ENCODE data around the gene ZBTB42.
"Not testable (repeated sequence)": the region's sequence is repeated elsewhere in the genome, so short reads cannot be mapped to it uniquely, and the experiment has no call there.

The ZBTB42 gene

DNA sequence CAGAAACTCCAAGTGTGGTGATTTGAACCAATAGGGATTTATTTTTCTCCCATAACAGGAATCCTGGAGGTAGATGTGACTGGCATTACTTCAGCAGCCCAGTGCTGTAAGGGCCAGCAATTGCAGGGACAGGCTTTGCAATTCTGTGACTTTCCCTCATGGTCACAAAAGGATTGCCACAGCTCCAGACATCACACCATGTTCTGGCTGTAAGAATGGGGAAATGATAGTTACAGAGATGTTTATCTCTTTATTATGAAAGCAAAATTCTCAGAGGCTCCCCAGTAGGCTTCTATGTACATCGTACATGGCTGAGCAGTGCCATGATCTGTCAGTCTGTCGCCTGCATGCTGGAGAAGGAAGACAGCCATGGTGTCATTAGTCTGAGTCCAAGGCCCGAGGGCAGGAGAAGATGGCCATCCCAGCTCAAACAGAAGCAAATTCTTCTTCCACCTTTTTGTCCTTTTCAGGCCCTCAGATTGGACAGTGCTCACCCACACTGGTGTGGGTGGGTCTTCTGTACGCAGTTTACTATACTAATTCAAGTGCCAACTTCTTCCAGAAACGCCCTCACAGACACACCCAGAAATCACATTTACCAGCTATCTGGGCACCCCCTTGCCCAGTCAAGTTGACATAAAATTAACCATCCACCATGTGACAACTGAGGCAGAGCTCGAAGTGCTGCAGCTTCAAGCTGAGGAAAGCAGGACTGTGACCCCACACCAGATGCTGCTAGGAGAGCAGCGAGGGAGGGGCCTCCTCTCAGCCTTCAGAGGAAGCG is 17.2 kb downstream of the ZBTB42 start:
- DNase-seq: peak in 1 of 2 donors; percentile 63

DNA sequence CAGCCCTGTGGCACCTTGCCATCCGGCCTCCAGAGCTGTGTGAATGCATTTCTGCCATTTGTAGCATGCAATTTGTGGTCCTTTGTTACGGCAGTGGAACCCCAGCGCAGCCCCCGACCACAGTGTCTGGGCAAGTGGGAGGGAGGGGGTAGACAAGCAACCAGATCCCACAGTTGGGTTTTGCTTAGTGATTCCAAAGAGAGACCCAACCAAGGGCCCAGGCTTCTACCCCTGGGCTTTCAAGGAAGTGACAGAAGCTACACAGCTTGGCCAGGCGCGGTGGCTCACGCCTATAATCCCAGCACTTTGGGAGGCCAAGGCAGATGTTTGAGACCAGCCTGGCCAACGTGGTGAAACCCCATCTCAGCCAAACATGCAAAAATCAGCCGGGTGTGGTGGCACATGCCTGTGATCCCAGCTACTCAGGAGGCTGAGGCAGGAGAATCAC is 17.8 kb downstream of the ZBTB42 start:
- no peak for DNase-seq

DNA sequence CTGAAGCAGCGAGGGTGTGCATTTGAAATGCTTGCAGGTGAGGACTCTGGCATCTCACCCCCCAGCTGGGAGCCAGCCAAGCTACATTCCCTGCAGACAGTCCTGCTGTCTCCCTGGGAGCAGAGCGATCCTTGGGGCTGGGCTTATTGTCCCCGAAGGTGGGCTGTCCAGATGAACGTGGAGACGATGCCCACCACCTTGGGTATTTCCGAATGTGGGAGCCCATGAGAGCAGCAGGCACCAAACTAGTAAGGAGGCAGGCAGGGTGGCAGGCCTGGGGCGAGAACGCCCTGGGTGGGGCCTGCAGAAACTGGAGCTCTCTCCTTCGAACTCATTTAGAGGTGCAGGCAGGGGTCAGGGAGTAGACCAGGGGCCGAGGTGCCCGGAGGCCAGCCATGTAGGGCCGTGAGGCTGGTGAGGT is 18.5 kb downstream of the ZBTB42 start:
- DNase-seq: no peak

DNA sequence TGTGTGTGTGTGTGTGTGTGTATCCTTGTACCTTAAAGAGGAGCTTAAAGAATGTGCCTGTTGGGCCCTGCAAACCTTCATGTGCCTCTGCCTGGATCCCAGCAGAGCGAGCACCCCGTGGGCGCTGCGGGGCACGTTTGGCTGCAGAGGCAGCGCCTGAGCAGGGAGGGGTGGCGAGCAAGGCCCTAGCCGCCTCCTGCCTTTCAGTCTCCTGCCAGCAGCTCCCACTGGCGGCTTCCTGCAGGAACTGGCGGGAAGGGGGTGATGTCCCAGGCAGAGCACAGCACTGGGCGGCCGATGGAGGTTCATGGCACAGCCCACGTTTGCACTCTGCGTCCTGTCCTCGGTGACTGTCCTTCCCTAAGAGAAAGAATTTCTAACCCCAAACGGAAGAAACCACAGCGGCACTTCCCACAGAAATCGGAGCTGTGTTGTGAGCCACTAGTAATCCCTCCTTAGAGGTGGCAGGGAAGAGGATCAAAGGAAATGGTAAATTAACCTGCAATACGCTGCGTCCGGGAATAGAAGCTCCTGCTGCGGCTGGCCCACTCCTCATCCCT is 19.8 kb downstream of the ZBTB42 start:
- no peak for DNase-seq

DNA sequence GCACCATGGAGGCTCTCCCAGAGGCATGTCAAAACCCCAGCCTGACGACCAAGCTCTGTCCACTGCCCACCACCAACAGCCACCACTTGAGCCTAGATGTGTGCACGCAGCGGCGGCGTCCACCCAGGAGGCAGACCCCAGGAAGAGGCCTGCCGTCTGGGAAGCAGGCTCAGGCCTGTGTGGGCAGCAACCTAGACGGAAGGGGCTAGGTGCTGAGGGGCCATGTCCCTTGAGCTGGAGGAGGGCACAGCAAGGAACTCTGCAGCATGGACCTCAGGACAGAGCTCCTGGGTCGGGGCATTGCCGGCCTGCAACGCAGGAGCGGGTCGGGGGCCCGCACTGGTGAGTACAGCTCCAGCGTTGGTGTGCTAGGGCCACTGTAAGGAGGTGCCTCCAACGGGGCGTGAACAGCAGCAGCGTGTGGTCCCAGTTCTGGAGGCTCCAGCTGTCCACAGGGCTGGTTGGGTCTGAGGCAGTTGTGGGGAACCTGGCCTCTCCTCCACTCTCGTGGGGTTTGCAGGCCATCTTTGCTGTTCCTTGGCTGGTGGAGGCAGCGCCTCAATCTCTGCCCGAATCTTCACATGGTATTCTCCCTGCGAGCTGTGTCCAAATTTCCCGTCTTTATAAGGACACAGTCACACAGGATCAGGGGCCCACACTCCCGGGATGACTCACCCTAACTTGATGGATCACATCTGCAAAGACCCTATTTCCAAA is 20.5 kb downstream of the ZBTB42 start:
- no peak for DNase-seq

DNA sequence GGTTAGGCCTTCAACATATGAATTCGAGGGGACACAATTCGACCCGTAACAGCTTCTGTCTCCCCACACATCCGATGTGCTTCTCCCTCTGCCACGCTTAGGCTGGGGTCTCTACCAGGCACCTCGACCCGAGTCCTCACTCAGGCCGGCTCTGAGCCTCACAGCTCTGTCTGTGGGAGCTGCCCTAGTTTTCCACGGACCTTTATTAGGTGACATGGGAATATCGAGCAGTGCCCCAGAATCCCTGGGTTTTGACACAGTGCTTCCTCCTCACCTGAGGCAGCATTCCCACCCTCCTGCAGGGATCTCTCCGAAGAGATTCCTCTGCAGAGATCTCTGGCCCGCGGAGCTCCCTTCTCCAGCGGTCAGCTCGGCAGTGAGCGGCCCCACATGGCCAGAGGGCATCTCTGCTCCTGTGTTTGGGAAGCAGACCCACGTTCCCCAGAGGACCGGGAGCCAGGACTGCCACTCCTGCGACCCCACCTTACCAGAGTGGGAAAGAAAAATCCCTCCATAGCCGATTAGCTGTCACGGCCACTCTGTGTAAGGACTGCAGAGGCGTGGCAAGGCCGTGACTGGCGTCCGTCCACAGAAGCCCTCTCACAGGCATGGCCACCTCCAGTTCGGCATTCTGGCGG is 21.2 kb downstream of the ZBTB42 start:
- DNase-seq: no peak

DNA sequence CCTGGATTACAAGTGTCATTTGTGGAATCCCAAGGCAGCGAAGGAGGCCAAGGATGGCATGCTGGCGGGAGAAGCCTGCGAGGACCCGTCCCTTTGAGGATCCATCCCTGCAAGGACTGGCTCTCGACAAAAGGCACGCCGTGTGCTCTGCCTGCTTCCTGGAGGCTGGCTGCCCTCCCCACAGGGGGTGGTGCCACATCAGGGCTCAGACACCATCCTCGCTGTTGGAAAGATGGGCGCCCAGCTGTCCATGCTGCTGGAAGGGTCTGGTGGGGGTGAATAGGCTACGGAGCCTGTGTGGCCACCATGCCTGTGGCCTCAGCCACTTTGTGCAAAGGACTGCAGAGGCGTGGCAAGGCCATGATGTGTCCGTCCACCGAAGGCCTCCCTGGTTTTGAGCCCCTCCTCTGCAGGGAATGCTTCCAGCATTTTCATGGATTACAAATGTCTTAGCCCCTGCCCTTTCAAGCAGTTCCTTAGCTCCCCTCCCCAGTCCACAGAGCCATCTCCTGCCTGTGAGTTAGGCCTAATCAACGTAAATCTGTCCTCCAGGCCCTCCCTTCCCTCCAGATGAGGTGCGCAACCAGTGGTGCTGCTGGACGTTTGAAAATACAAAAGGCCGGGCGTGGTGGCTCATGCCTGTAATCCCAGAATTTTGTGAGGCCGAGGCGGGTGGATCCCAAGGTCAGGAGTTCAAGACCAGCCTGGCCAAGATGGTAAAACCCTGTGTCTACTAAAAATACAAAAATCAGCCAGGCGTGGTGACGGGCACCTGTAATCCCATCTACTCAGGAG is 22.1 kb downstream of the ZBTB42 start:
- DNase-seq: no peak

DNA sequence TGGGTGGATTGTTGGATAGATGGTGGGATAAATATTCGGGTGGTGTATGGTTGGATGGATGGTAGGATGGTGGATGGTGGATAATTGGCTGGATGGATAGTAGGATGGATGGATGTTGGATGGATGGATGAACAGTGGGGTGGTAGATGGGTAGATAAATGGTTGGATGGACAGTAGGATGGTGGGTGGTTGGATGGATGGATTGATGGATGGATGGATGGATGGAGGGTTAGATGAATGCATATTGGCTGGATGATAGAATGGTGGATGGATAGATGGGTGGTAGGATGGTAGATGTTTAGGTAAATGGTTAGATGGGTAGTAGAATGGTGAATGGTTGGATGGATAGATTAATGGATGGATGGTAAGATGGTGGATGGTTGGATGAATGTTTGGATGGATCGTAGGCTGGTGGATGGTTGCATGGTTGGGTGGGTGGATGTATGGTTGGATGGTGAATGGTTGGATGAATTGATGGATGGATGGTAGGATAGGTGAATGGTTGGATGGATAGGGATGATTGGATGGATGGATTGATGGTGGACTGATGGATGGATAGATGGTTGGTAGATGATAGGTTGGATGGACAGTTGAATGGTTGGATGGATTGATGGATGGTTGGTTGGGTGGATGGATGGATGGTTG is 23.6 kb downstream of the ZBTB42 start:
- DNase-seq: no peak

DNA sequence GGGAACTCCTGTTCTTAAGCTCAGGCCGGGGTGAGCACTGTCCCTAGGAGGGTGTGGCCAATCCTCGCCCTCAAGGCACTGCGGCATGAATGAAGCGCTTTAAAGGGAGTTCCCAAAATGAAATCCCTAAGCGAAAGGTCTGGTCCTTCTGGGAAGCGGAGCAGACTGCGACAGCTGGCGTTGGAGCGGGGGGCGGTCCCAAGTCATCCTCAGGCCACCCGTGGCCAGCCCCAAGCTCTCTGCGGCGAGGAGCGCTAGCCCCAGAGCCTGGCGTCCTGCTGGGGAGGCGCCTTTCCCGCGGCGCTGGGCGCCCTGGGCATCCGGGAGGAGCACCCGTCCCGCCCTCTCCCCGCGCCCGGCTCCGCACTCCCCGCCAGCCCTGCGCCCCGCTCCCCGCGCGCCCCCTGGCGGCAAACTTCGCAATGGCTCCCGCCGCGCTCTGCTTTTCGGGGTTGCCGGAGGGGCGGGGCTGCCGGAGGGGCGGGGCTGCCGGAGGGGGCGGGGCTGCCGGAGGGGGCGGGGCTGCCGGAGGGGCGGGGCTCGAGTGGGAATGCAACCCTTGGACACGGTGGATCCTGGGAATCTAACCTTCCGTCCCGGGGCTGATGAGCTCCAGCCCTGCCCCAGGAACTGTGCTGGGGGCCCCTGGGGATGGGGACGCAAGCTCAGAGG is 25.4 kb downstream of the ZBTB42 start:
- DNase-seq: peak; percentile 78 to 98

DNA sequence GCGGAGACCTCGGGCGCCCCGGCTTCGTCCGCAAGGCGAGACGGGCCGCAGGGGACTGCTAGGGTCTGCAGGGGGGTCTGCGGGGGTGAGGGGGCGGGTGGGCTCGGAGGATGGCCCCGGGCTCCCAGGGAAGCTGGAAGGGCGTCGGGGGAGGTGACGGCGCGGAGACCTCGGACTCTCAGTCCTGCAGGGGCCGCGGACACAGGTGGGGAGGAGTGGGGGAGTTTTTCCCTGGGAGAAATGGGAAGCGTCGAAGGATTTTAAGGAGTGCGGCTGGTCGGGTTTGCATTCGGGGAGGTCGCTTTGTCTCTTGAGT is 25.9 kb downstream of the ZBTB42 start:
- no peak for DNase-seq

DNA sequence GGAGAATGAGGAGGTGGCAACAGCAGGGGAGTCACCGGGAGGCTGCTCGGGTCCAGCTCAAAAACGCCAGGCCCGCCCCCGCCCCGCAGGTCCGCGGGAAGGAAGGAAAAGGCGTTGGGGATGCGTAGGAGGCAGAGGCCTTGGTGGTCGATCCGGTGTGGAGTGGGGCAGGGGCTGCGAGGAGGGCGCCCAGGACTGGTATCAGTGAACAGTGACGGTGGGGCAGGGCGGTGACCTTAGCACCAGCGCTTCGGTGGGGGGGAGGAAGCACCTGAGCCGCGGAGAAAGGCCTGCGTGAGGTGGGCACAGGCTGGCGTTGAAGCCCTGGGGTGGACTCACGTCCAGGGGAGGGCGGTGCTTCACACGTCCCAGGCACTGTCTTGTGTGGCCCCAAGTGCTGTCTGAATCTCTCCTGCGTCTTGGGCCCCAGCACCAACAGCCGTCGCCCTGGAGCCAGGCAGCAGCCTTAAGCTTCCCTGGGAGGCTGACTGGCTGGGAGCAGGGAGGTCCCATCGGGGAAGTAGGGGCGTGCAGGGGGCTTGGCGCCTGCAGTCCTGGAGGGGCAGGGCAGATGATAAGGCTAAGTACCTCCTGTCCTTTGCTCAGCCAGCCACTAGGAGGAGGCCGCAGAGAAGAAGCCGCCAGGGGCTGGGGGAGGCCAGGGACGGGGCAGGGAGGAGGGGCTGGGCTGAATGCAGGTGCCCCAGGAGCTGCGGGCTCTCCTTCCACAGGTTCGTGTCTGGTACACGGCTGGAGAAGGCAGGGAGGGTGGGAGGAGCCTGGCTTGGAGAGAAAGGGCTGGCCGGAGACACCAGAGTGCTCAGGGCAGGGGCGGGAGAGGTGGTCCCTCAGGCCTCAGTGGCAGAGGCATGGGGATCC is 26.5 kb downstream of the ZBTB42 start:
- peak; percentile 22 to 25 for DNase-seq

DNA sequence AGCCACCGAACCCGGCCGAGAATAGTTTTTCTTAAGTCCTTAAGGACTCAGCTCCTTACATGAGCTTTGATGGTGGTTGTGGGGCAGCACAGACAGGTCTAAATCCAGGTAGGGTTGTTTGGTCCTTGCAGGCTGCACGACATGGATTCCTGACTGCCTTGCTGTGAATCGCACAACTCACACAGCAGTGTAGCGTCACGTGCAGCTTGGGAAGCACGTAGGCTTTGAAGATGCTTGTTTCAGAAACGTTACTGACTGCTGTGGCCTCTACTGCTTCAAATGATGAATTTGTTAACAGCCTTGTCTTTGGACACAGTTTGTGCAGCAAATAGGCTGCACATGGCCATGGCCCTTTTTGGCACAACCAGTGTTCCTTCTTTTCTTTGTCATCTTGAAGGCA is 29.9 kb downstream of the ZBTB42 start:
- DNase-seq: no peak

DNA sequence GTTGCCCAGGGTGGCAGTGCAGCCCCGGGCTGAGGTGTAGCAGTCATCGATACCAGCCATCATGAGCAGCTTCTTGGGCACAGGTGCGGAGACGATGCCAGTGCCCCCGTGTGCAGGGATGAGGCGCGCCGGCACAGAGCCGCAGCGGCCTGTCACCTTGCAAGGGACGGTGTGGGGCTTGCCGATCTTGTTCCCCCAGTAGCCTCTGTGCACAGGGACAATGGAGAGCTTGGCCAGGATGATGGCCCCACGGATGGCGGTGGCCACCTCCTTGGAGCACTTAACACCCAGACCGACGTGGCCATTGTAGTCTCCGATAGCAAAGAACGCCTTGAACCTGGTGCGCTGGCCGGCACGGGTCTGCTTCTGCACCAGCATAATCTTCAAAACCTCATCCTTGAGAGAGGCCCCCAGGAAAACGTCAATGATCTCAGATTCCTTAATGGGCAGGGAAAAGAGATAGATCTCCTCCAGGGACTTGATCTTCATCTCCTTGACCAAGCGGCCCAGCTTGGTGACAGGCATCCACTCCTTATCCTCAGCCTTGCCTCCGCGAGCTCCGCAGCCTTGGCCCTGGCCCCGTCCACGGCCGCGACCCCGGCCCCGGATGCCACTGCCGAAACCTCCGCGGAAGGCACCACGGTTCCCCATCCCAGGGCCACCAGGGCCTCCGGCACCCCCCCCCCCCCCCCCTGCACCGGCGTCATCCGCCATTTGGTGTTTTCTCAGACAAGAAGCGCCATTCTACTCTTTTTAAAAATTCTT is 35.5 kb downstream of the ZBTB42 start:
- not testable (repeated sequence) for DNase-seq

DNA sequence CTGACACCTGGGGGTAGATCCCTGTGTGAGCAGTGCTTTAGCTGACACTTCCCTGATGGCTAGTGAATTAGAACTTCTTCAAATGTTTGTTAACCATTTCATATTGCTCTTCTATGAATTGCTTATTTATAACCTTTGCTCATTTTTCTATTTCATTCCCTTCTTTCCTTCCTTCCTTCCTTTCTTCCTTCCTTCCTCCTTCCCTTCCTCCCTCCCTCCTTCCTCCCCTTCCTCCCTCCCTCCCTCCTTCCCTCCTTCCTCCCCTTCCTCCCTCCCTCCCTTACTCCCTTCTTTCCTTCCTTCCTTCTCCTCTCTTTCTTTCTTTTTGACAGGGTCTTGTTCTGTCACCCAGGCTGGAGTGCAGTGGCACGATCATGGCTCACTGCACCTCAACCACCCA is 40.8 kb downstream of the ZBTB42 start:
- no peak for DNase-seq

DNA sequence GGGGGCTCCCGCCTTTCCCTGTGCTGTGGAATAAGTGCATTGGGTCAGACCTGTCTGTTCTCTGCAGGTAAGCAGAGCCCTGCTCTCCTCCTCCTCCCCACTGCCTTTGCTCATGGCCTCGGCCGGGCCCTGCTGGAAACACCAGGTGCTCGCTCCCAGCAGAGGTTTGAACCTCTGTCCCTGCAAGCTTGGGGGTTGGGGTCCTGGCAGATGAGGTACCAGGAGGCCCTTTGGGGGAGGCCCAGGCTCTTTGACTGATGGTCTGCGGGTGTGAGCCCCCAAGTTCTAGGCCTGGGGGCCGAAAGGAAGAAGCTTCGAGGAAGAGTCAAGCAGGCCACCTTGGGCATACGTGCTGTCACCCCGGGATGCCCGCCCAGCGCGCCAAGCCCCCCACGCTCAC is 42.1 kb downstream of the ZBTB42 start:
- no peak for DNase-seq

DNA sequence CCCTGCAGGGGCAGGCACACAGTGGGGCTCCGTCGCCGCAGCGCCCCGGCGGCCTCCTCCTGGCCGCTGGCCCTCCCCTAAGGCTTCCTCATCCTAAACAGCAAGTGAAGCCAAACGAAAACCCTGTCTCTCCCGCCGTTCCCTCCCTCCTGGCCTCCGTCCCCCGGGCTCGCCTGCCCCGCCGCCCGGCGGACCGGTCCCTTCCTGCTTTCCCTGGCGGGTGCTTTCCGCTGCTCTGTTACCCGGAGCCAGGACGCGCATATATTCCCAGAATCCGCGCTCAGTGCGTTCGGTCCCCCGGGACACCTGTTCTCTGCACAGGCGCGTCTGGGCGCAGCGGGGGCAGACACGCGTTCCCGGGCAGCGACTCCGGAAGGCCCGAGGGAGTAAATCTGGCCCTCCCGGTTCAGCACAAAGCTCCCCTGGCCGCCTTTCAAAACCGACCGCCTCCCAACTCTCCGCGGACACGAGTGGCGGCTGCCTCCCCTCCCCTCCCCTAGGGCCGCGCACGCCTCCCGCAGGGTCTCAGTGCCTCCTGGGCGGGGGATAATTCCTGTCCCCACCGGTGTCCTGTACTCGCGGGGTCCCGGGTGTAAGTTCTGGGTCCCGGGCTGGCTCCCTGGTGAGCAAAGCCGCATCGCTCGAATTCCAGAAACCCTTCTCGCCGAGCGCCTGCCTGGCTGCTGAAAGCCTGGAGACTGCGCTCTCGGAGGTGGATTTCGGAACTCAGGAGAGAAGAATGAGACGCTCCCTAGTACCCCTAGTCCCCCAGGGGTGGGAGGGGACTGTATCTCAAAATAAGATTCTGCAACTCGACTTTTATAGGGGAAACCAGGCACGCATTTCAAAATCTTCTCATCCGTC is 42.8 kb downstream of the ZBTB42 start:
- no peak for DNase-seq

DNA sequence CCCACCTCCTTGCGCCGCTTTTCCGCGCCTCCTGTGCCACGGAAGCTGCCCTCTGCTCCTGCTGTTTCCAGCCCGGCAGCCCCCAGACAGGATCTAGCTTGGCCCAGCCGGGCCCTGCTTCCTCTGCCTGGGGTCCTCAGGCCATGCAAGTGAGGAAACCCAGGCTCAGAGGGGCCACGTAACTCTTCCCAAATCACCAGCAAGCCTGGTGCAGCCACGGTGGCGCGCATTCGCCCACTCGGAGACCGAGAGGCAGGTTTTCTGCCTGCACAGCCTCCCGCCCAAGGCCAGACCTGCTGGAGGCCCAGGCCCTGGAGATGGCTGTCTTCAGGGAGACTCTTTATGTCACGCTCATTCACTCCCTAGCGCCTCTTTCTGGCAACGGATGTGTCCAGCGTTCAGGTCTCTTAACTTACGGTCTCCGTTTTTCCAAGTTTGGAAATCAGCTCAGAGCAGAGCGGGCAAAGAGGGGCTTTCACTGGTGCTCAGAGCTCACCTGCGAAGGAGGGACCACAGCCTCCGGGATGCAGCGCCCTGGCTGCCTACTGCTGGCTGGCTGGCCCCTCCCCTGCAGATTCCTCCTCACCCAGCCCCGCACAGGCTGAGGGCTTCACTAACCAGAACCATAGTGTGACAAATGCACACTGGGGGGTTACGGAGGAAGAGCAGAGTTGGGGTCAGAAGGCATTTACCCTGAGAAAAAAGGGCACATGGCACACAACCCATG is 43.6 kb downstream of the ZBTB42 start:
- no peak for DNase-seq

DNA sequence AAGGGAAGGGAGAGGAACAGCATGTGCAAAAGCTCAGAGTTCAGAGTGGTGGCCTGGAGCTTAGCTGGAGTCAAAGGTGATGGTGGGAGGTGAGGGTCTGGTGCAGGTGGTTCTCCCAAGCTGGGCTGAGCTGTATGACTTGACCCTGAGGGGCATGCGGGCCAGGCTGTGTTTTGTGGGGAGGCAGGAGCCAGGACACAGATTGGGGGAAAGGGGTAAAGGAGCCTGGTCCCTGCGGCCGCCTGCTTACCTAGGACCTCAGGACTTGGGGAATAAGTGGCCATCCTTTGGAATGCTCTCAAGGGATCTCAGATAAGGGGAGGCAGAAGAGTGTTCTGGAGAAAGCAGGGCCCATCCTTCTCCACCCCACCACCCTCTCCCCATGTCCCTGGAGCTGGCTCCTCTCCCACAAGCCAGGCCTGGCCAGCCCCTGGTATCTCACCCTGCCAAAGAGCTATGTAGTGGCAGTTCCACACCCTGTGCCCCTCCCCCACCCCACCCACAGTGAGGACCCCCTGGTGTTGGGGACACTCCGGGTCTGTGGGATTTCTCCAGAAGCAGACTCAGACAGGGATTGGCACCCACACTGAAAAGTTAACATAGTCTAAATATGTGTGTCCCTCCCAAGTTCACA is 44.2 kb downstream of the ZBTB42 start:
- no peak for DNase-seq

Data from inflammatory macrophage treated with lipopolysaccharide for 1 hour (primary cell).